Measurements from ENCODE around the gene PIP5KL1.

GRCh38 chr9:127919253-127919815, 11.2 kb downstream of the PIP5KL1 start:
- TF ChIP-seq EZH2 (IDR thresholded peaks at IDR 0.05; ENCODE audit: insufficient read depth, low read length) (no peak), CTCF (IDR thresholded peaks at IDR 0.05; ENCODE audit: insufficient read depth, low read depth, low read length) (no peak)

Measured in astrocyte (in vitro differentiated cells and primary cell).